HG03460 (cell line): ENCODE data around the gene MYO1C.
"Not testable (repeated sequence)": the region's sequence is repeated elsewhere in the genome, so short reads cannot be mapped to it uniquely, and the experiment has no call there.

Experiments
- ATAC-seq: cut with Tn5 transposase; IDR thresholded peaks from one replicate; pipeline ENCODE4 v1.9.1; 2021; ENCODE audit not compliant: unreplicated experiment

The MYO1C gene

GRCh38 chr17:1435326-1435725 lies 57.2 kb downstream of the MYO1C start:
- ATAC-seq = no peak

DNA sequence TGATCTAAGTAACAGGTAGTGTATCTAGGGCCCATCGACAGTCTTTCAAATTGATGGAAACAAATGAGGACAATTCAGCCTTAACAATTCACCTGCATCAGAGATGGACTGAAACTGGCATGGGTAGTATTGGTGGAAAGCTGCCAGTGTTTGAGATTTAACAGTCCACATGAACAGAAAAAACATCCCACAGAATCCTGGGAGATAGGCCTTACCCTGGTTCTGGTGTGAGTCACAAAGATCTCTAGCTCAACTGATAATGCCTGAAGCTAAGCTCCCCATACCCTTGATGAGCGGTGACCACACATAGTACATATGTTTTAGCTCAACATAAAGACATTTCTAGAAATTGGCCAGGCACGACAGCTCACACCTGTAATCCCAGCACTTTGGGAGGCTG lies 58.3 kb downstream of the MYO1C start:
- no peak for ATAC-seq

- no peak for ATAC-seq
Observed at GRCh38 chr17:1431631-1432104, 60.8 kb downstream of the MYO1C start.

GRCh38 chr17:1423456-1424135 lies 68.9 kb downstream of the MYO1C start:
- no peak for ATAC-seq

GRCh38 chr17:1422885-1423284 lies 69.6 kb downstream of the MYO1C start:
- ATAC-seq = no peak

GRCh38 chr17:1421470-1421869 lies 71.0 kb downstream of the MYO1C start:
- no peak for ATAC-seq

GRCh38 chr17:1420981-1421380 lies 71.5 kb downstream of the MYO1C start:
- no peak for ATAC-seq

GRCh38 chr17:1420163-1420562 lies 72.3 kb downstream of the MYO1C start:
- ATAC-seq = no peak

GRCh38 chr17:1418476-1418875 lies 74.0 kb downstream of the MYO1C start:
- ATAC-seq = not testable (repeated sequence)

DNA sequence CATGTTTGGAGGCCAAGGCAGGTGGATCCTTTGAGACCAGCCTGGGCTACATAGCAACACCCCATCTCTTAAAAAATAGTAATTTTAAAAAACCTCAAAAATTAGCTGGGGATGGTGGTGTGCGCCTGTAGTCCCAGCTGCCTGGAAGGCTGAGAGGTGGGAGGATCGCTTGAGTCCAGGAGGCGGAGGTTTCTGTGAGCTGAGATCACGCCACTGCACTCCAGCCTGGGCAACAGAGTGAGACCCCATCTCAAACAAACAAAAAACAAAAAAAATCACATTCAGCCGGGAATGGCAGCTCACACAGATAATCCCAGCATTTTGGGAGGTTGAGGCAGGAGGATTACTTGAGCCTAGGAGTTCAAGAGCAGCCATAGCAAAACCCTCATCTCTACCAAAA lies 76.1 kb downstream of the MYO1C start:
- ATAC-seq = no peak

GRCh38 chr17:1414634-1415033 lies 77.9 kb downstream of the MYO1C start:
- no peak for ATAC-seq
